Transverse colon (tissue), 4 donors: Measurements from ENCODE around the gene TRABD2B.

ENCODE experiments used
- EP300 ChIP-seq: sonication (generic); formaldehyde crosslinking; IDR thresholded peaks from one replicate; pipeline ENCODE4 v1.6.1; 2017; ENCODE audit warnings: antibody characterized with exemption, low read depth
- POLR2A ChIP-seq: fragments of 450-650 bp; IDR thresholded peaks from one replicate; pipeline ENCODE4 v1.6.1; 2016; ENCODE audit warnings: antibody characterized with exemption, mild to moderate bottlenecking, moderate library complexity
- POLR2AphosphoS5 ChIP-seq, 3 donors: sonication (generic); formaldehyde crosslinking; IDR thresholded peaks; one replicate each; pipeline ENCODE4 v1.6.1; 2016; ENCODE audit warnings: antibody characterized with exemption in 3 of 3
- TF ChIP-seq, protein P1 (sequence below), 5 experiments: fragments of 200-600 bp in 3 of 5; fragments of 450-650 bp in 2 of 5; sonication (generic) in 3 of 5; IDR thresholded peaks; 1 replicate in 2 of 5; 2 replicates in 3 of 5; pipeline ENCODE4 v1.5.1; 2016 to 2017; ENCODE audit warnings: antibody characterized with exemption in 5 of 5, inconsistent platforms in 3 of 5, mild to moderate bottlenecking in 2 of 5, moderate library complexity in 1 of 5

DNA sequence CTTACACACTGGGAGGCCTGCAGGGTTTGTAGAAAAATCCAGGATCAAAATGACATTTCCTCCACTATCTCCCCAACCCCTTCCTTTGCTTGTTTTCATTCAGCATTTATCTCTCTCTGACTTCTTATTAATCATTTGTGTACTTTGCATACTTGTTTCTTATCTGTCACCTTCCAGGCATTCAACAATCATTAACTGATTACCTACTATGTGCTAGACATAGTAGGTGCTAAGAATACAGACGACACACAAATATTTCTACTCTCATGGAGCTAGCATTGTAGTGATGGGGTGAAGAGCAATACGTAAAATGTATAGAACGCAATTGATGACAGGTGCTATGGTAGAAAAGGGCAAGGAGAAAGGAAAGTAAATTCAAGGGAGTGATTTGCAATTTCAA lies 20.9 kb downstream of the TRABD2B start:
- no peak for TF ChIP-seq EP300
- TF ChIP-seq, protein P1, sequence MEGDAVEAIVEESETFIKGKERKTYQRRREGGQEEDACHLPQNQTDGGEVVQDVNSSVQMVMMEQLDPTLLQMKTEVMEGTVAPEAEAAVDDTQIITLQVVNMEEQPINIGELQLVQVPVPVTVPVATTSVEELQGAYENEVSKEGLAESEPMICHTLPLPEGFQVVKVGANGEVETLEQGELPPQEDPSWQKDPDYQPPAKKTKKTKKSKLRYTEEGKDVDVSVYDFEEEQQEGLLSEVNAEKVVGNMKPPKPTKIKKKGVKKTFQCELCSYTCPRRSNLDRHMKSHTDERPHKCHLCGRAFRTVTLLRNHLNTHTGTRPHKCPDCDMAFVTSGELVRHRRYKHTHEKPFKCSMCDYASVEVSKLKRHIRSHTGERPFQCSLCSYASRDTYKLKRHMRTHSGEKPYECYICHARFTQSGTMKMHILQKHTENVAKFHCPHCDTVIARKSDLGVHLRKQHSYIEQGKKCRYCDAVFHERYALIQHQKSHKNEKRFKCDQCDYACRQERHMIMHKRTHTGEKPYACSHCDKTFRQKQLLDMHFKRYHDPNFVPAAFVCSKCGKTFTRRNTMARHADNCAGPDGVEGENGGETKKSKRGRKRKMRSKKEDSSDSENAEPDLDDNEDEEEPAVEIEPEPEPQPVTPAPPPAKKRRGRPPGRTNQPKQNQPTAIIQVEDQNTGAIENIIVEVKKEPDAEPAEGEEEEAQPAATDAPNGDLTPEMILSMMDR (IDR thresholded peaks at IDR 0.05) = no peak
- TF ChIP-seq POLR2A = no peak
- TF ChIP-seq POLR2AphosphoS5 (IDR thresholded peaks at IDR 0.05) = no peak
